Lower leg skin (tissue), 3 donors: ENCODE results near the gene UNC50.

ENCODE experiments used
- CTCF ChIP-seq, 3 donors: fragments of 450-650 bp; IDR thresholded peaks; one replicate each; pipeline ENCODE4 v1.5.1; 2016; ENCODE audit warnings: antibody characterized with exemption in 3 of 3, mild to moderate bottlenecking in 3 of 3, moderate library complexity in 2 of 3
- POLR2A ChIP-seq, 2 donors: fragments of 450-650 bp; IDR thresholded peaks; one replicate each; pipeline ENCODE4 v1.6.1; 2016 to 2017; ENCODE audit warnings: antibody characterized with exemption in 2 of 2, mild to moderate bottlenecking in 1 of 2, moderate library complexity in 1 of 2

- TF ChIP-seq CTCF (IDR thresholded peaks at IDR 0.05): no peak
- no peak for TF ChIP-seq POLR2A (IDR thresholded peaks at IDR 0.05)
Observed at GRCh38 chr2:98578231-98578630, 30.2 kb upstream of the UNC50 start.
